Mammary epithelial cell (primary cell): ENCODE results near the gene SMCO4.

Experiments used
- EZH2 ChIP-seq: IDR thresholded peaks from 2 replicates; pipeline ENCODE4 v1.6.1; 2012; ENCODE audit warnings: low read length, inconsistent platforms, borderline replicate concordance
- TF ChIP-seq, protein P1 (sequence below), 2 donors: IDR thresholded peaks in 1 of 2; conservative IDR thresholded peaks in 1 of 2; 2 replicates each; pipeline ENCODE4 v1.5.1; 2011 to 2012; ENCODE audit warnings: inconsistent platforms in 2 of 2, low read length in 2 of 2, mild to moderate bottlenecking in 2 of 2, control low read depth in 1 of 2, low read depth in 1 of 2; ENCODE audit not compliant: insufficient read depth in 1 of 2; ENCODE audit errors: extremely low read depth in 1 of 2

DNA sequence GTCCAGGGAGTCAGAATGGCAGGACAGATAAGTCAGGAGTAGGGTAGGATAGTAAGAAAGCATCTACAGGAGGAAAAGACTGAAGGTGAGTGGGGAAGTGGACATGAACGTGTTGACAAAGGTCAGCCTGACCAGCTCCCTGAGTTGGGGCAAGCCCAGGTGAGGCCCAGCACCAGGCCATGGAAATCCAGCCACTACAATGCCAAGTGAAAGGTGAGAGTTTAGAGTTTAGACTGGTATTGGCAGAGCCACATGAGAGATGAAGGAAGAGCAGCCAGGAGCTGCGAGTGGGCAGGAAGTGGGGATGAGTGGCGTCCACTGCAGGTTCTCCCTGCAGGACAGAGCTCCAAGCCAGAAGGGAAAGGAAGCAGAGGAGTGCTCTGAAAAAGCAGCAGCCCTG, 16.5 kb upstream of the SMCO4 start:
- TF ChIP-seq, protein P1, sequence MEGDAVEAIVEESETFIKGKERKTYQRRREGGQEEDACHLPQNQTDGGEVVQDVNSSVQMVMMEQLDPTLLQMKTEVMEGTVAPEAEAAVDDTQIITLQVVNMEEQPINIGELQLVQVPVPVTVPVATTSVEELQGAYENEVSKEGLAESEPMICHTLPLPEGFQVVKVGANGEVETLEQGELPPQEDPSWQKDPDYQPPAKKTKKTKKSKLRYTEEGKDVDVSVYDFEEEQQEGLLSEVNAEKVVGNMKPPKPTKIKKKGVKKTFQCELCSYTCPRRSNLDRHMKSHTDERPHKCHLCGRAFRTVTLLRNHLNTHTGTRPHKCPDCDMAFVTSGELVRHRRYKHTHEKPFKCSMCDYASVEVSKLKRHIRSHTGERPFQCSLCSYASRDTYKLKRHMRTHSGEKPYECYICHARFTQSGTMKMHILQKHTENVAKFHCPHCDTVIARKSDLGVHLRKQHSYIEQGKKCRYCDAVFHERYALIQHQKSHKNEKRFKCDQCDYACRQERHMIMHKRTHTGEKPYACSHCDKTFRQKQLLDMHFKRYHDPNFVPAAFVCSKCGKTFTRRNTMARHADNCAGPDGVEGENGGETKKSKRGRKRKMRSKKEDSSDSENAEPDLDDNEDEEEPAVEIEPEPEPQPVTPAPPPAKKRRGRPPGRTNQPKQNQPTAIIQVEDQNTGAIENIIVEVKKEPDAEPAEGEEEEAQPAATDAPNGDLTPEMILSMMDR (conservative IDR thresholded peaks at IDR 0.05 in 1 of 2, IDR thresholded peaks at IDR 0.05 in 1 of 2; ENCODE audit: extremely low read depth in 1 of 2, insufficient read depth in 1 of 2, low read depth in 1 of 2, low read length in 2 of 2) = no peak
- TF ChIP-seq EZH2 = no peak
